Measurements from ENCODE around the gene ANKRD30A. TPM values are rescaled to one million over a fixed set of nuclear protein-coding genes. Genes with fewer than 3 reads are reported as not detected.

Gene ANKRD30A
- polyA plus RNA-seq, 1 experiment = not detected

- no peaks in the 10 kb centered on the region for H3K27me3 ChIP-seq (ENCODE audit: control insufficient read depth, insufficient read depth, low read length)
- CTCF ChIA-PET = no interaction called here
- no peak for DNase-seq (ENCODE audit: low read depth, low spot score)
- H3K4me3 ChIP-seq (ENCODE audit: low read depth, low read length) = no peak overlapping the region
- peaks cover 28% of the 10 kb centered on the region for H3K9me3 ChIP-seq (ENCODE audit: control insufficient read depth, insufficient read depth, low read length)
- POLR2A ChIA-PET = no interaction called here
- no peak for TF ChIP-seq CTCF (IDR thresholded peaks at IDR 0.05; ENCODE audit: low read depth, low read length)
- H3K27ac ChIP-seq (ENCODE audit: low read depth, low read length) = no peak overlapping the region
Observed at GRCh38 chr10:37289833-37290464, 164.6 kb downstream of the ANKRD30A start.

- Histone ChIP-seq H3K27ac (ENCODE audit: low read depth, low read length) (no peak overlapping the region), H3K27me3 (ENCODE audit: control insufficient read depth, insufficient read depth, low read length) (no peaks in the 10 kb centered on the region), H3K4me3 (ENCODE audit: low read depth, low read length) (no peak overlapping the region), H3K9me3 (ENCODE audit: control insufficient read depth, insufficient read depth, low read length) (peaks cover 22% of the 10 kb centered on the region; the same call in 1 of the 2 replicates)
- CTCF ChIA-PET = no interaction called here
- POLR2A ChIA-PET = no interaction called here
- no peak for TF ChIP-seq CTCF (IDR thresholded peaks at IDR 0.05; ENCODE audit: low read depth, low read length)
- DNase-seq (ENCODE audit: low read depth, low spot score) = no peak
Observed at GRCh38 chr10:37301271-37301670, 175.9 kb downstream of the ANKRD30A start.

GRCh38 chr10:37304036-37304435 is 178.6 kb downstream of the ANKRD30A start:
- Histone ChIP-seq H3K4me3 (ENCODE audit: low read depth, low read length) (no peak overlapping the region), H3K27ac (ENCODE audit: low read depth, low read length) (no peak overlapping the region), H3K27me3 (ENCODE audit: control insufficient read depth, insufficient read depth, low read length) (no peaks in the 10 kb centered on the region), H3K9me3 (ENCODE audit: control insufficient read depth, insufficient read depth, low read length) (peaks cover 27% of the 10 kb centered on the region)
- CTCF ChIA-PET = no interaction called here
- DNase-seq (ENCODE audit: low read depth, low spot score) = no peak
- POLR2A ChIA-PET = no interaction called here
- TF ChIP-seq CTCF (IDR thresholded peaks at IDR 0.05; ENCODE audit: low read depth, low read length) = no peak

GRCh38 chr10:37314350-37314749 is 189.0 kb downstream of the ANKRD30A start:
- POLR2A ChIA-PET = no interaction called here
- H3K27me3 ChIP-seq (ENCODE audit: control insufficient read depth, insufficient read depth, low read length) = no peaks in the 10 kb centered on the region
- no peak overlapping the region for H3K4me3 ChIP-seq (ENCODE audit: low read depth, low read length)
- no peak for DNase-seq (ENCODE audit: low read depth, low spot score)
- CTCF ChIA-PET = no interaction called here
- peaks cover 9% of the 10 kb centered on the region; the same call in 1 of the 2 replicates for H3K9me3 ChIP-seq (ENCODE audit: control insufficient read depth, insufficient read depth, low read length)
- TF ChIP-seq CTCF (IDR thresholded peaks at IDR 0.05; ENCODE audit: low read depth, low read length) = no peak
- H3K27ac ChIP-seq (ENCODE audit: low read depth, low read length) = no peak overlapping the region

- no peak for DNase-seq (ENCODE audit: low read depth, low spot score)
- TF ChIP-seq CTCF (IDR thresholded peaks at IDR 0.05; ENCODE audit: low read depth, low read length) = no peak
- POLR2A ChIA-PET = no interaction called here
- Histone ChIP-seq H3K4me3 (ENCODE audit: low read depth, low read length) (no peak overlapping the region), H3K9me3 (ENCODE audit: control insufficient read depth, insufficient read depth, low read length) (peaks cover 9% of the 10 kb centered on the region; the same call in 1 of the 2 replicates), H3K27me3 (ENCODE audit: control insufficient read depth, insufficient read depth, low read length) (no peaks in the 10 kb centered on the region), H3K27ac (ENCODE audit: low read depth, low read length) (no peak overlapping the region)
- CTCF ChIA-PET = no interaction called here
Observed at GRCh38 chr10:37314862-37315261, 189.5 kb downstream of the ANKRD30A start.

Data from AG04450 (cell line).